Fibroblast of gingiva (primary cell): ENCODE results near the gene LRRC51.

Experiments
- DNase-seq: peaks from one replicate; pipeline ENCODE4 v3.0.0-alpha.2; 2011; ENCODE audit warnings: low read depth

Gene LRRC51, protein sequence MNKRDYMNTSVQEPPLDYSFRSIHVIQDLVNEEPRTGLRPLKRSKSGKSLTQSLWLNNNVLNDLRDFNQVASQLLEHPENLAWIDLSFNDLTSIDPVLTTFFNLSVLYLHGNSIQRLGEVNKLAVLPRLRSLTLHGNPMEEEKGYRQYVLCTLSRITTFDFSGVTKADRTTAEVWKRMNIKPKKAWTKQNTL

GRCh38 chr11:72080326-72081183 lies at the start of gene LRRC51, which contains the start of gene NUMA1:
TSS of gene LRRC51 (plus strand) at chr11:72080850. CDS start at chr11:72089084, 8,234 bp downstream.
TSS of gene NUMA1 (minus strand) at chr11:72080542. CDS start at chr11:72035943, 44,599 bp downstream.
- DNase-seq = peak; percentile 100

GRCh38 chr11:72036687-72037086 lies 44.0 kb upstream of the LRRC51 start:
- DNase-seq = no peak

DNA sequence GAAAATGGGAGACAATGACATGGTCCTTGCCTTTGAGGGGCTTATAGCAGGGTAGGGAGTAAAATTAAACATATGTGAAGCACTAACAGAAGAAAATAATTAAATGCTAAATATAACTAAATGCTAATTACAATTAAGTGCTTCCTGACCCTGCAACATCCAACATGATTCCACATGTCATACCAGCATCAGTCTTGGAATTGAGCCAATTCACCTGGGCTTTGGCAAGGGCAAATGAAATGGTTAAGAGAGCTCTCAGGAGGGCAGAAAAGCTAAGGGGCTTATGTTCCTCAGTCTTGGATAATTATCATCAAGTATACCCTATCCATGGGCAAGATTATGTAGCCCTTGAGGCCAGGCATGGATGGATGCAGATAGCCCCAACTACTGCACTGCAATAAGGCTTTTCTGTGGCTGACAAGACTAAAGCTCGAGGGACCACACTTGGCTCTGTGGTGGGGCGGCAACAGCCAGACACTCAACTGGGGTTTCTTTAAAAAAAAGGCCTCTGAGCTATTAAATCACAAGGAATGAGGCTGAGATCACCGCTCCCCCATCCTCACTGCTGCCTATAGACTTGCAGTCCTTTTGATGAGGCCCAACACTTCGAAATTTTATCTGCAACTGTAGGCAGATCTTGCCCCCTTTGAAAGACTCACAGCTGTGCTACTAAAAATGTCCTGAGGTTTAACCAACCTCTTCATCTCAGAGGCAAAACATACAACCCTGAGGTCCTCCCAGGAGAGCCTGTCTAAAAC lies 42.9 kb upstream of the LRRC51 start:
- DNase-seq = peak; percentile 13

GRCh38 chr11:72038491-72038890 lies 42.2 kb upstream of the LRRC51 start:
- peak; percentile 84 for DNase-seq

DNA sequence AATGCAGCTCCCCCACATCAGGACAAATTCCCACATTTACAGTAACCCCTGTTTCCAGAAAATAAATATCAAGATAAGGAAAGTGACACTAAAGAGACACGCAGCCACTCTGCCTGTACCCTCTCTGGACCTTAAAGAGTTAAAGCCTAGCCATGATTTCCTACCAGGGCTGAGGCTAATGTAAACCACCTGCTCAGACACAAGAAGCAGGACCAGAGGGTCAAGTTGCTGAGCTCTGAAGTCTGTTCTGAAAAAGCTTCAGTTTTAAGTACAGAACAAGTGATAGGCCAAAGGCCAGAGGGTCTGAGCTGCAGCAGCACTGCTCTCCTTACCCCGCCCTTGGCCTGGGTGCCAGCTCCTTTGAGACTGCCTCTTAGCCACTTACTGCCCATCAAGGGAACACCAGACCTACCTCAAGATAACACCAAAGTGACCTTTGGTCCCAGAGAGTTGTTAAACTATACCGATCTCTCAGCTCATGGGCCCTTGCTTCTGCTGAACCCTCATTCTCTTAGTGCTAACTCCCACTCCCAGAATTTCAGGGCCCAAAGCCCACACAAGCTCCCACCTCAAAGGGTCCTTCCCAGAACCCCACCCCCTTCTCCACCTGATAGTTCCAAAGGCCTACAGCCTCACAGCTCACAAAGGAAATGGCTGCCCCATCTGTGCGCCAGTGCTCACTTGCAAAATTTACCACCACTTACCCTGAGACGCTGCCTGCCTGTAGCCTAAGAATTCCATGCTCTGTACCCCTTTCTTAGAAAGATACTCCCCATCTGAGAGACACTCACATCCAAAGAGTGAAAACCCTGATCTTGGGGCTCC lies 41.4 kb upstream of the LRRC51 start:
- peak; percentile 79 for DNase-seq

DNA sequence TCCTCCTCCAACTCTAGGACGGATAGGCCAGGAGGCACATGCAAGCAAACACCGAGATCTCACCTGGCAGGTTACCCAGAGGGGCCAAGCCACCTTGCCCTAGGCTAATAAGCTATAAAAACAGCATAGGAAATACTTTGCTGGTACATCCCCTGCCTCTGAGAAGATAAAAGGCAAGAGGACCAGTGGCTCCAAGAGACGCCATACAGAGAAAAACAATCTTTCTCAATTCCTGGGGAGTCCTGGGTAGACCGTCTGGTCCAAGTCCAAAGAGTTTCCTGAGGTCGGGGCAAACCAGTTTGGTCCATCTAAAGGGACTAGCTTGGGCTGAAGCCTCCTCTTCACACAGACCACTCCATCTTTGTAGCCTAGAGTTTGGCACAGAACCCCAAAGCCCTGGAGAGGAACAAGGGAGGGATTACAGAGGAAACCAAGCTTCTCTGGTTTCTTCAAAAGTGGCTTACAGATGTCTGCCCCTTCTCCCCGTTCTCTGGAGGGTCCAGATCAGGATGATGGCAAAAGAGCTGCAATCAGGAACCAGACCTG lies 40.7 kb upstream of the LRRC51 start:
- no peak for DNase-seq

GRCh38 chr11:72040491-72041363 lies 39.9 kb upstream of the LRRC51 start:
- DNase-seq = peak; percentile 95

DNA sequence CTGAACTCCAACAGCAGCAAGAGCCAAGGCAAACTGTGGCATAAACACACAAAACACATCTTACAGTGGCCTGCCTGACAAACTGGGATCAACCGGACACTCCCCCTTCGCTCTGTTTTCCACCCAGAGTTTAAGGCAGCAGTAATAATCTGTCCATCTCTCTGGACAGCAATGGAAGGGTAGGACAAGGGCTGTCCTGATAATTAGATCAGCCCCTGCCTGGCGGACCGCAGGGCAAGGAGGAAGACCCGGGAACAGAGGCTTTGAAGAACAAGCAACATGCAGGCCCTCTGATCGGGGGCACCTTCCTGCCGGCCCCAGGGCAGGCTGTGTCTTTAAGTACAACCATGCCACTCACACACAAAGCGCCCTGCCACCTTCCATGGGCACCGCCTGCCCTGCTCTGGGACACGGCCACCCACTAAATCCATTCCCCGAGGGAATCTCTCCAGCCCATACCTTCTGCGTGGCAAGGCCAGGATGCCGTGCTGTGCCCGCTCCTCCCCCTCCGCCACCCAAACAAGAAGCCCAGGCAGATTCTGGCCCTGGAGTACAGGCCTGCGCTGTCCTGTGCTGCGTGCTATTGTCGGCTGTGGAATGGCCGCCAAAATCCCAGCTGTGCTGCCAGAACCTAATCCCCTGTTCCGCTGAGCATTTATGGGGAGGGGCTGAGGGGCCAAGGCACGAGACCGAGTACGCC lies 39.1 kb upstream of the LRRC51 start:
- peak; percentile 82 for DNase-seq

GRCh38 chr11:72042064-72042745 lies 38.4 kb upstream of the LRRC51 start:
- no peak for DNase-seq

DNA sequence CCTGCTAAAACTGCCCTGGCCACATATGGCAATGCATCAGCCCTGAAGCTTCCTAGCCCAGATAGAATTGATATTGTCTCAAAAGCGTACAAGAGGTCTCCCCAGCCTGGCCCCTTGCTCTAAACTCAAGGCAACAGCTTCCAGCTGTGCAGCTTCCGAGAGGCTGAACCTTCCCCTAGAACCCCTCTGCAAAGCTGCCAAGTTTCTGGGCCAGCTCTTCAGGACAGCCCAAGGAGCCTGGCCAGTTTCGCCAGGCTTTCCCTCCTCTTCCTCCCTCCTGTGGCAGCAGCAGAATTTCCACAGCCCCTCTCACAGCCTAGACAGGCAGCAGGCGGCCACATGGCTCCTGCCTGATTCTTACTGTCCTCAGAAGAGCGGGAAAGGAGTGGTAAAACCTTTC lies 34.8 kb upstream of the LRRC51 start:
- peak; percentile 23 for DNase-seq

- DNase-seq = no peak
Measured at GRCh38 chr11:72048766-72049460, 31.7 kb upstream of the LRRC51 start.

DNA sequence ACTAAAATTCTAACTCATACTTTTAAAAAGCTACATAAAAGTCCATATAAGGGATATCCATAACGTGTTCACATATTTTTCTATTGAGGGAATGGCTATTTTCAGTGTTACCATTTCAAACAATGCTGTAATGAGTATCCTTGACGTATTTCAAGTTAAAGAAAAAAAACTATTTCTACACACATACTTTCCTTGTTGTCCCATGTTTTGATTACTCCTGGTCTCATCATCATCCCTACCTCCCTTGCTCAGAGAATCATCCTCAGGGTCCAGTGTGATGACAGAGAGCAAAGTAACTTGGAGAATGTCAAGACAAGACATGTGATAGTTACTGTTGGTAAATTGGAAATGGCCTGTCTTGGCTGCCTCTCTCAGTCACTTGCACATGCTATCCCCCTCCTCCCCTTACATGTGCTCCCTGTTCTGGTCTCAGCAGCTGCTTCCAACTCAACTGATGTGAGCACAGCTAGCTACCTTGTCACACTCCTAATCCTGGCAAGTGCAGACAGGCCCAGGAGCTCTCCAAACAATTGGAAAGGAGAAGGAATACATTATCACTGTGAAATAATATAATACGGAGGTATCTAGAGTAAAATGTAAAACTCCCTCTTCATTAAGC lies 22.1 kb upstream of the LRRC51 start:
- DNase-seq = no peak

DNA sequence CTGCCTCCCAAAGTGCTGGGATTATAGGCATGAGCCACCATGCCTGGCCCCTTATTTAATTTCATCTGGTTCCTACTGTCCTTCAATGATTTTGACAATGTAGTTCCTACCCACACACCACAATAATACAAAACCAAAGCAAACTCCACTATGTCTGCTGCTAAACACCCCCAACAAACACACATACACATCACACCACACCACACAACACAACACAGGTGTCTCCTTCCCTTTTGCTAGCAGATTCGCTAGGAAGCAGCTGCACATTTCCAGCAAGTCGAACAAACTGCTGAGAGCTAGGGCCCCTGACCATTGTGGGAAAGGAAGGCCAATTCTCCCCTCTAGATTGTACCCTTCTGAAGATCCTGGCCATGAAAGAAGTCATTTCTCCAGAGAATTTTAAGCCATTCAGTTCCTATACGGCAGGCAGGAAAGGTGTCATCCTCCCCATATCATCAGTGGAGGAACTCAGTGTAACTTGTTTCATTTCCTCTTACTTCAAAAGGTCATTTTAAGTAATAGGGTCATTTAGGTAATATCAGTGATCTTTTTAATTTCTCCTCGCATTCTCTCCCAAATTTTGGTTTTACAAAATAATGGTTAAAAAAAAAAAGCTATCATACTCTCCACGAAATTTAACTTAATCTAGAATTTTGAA lies 18.8 kb upstream of the LRRC51 start:
- DNase-seq = no peak

GRCh38 chr11:72066855-72067254 lies 13.8 kb upstream of the LRRC51 start:
- DNase-seq = no peak

DNA sequence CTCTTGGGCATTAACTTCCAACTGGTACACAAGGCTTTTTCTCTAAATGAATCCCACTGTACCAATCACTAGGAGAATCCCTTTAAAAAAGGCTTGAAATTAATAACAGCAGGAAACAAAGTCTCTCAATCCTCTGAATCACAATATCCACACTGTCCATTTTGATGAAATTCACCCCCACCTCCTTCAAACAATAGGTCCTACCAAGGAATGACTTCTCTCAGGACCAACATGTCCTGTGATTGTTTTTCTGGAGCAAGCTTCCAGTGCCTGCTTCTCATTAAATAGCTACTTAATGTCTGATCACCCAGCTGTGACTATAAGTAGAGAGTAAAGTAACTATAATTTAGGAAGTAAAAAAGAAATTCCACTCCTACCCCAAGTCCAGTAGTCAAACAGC lies 13.4 kb upstream of the LRRC51 start:
- DNase-seq = no peak

GRCh38 chr11:72067676-72068075 lies 13.0 kb upstream of the LRRC51 start:
- no peak for DNase-seq

DNA sequence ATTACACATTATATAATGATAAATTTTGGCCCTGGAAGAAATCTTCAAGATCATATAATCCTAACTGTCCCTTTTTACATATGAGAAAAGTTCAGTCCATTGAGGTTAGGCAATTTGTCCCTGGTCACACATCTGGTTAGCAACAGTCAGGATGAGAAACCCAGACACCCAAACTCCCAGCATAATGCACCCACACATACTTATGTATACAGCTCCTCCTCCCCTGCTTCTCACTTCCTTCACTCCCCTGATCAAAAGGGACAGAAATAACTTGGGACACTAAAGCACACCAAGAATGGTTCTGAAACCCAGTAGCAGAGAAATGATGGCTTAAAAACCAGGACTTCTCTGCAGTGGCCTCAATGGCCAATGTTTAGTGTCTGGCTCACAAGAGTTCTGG lies 11.4 kb upstream of the LRRC51 start:
- DNase-seq = peak; percentile 31
